ENCODE data around the gene SYCP3.

SYCP3 gene

GRCh38 chr12:101733166-101733565, 6.1 kb downstream of the SYCP3 start:
- Histone ChIP-seq H3K9me2 (replicated peaks; ENCODE audit: control insufficient read depth, low read length) (no peaks in the 10 kb centered on the region), H3K9me3 (ENCODE audit: control insufficient read depth, insufficient read depth, low read length) (no peaks in the 10 kb centered on the region), H3F3A (ENCODE audit: control insufficient read depth, insufficient read depth) (0 out of 2 replicates have a peak, but pooled peaks cover 7% of the 10 kb centered on the region), H3K27ac (ENCODE audit: low read depth, low read length) (no peak overlapping the region), H3K36me3 (ENCODE audit: control insufficient read depth, low read length) (peaks cover 15% of the 10 kb centered on the region), H3K79me2 (ENCODE audit: control insufficient read depth, low read length) (no peaks in the 10 kb centered on the region), H3K27me3 (ENCODE audit: control insufficient read depth, low read length) (no peaks in the 10 kb centered on the region), H4K20me1 (ENCODE audit: control insufficient read depth, insufficient read depth, low read depth, low read length) (no peaks in the 10 kb centered on the region), H3K4me3 (ENCODE audit: low read length) (no peak overlapping the region), H3K4me2 (ENCODE audit: low read length) (no peak overlapping the region), H3K4me1 (ENCODE audit: control insufficient read depth, low read length) (peaks cover 19% of the 10 kb centered on the region)
- TF ChIP-seq EZH2phosphoT487 (IDR thresholded peaks at IDR 0.05; ENCODE audit: borderline replicate concordance, low read length) (no peak), CTCF (IDR thresholded peaks at IDR 0.05; ENCODE audit: low read depth, low read length, poor library complexity, severe bottlenecking) (no peak)

GRCh38 chr12:101732318-101732717, 6.9 kb downstream of the SYCP3 start:
- H3K4me3 ChIP-seq (ENCODE audit: low read length): peak overlapping the region; percentile 4; the same call in 1 of the 2 replicates
- H3K9me2 ChIP-seq (replicated peaks; ENCODE audit: control insufficient read depth, low read length): no peaks in the 10 kb centered on the region
- H3K36me3 ChIP-seq (ENCODE audit: control insufficient read depth, low read length): peaks cover 15% of the 10 kb centered on the region
- 0 out of 2 replicates have a peak, but pooled peaks cover 5% of the 10 kb centered on the region for H3F3A ChIP-seq (ENCODE audit: control insufficient read depth, insufficient read depth)
- TF ChIP-seq EZH2phosphoT487 (IDR thresholded peaks at IDR 0.05; ENCODE audit: borderline replicate concordance, low read length) (no peak), CTCF (IDR thresholded peaks at IDR 0.05; ENCODE audit: low read depth, low read length, poor library complexity, severe bottlenecking) (no peak)
- peak overlapping the region; percentile 34; the same call in 1 of the 2 replicates for H3K4me2 ChIP-seq (ENCODE audit: low read length)
- no peak overlapping the region for H3K27ac ChIP-seq (ENCODE audit: low read depth, low read length)
- H3K79me2 ChIP-seq (ENCODE audit: control insufficient read depth, low read length): no peaks in the 10 kb centered on the region
- peaks cover 19% of the 10 kb centered on the region for H3K4me1 ChIP-seq (ENCODE audit: control insufficient read depth, low read length)
- H3K9me3 ChIP-seq (ENCODE audit: control insufficient read depth, insufficient read depth, low read length): no peaks in the 10 kb centered on the region
- no peaks in the 10 kb centered on the region for H3K27me3 ChIP-seq (ENCODE audit: control insufficient read depth, low read length)
- no peaks in the 10 kb centered on the region for H4K20me1 ChIP-seq (ENCODE audit: control insufficient read depth, insufficient read depth, low read depth, low read length)

GRCh38 chr12:101729842-101730241, 9.4 kb downstream of the SYCP3 start:
- Histone ChIP-seq H3K4me2 (ENCODE audit: low read length) (no peak overlapping the region), H3K27ac (ENCODE audit: low read depth, low read length) (no peak overlapping the region), H3K36me3 (ENCODE audit: control insufficient read depth, low read length) (peaks cover 29% of the 10 kb centered on the region), H3F3A (ENCODE audit: control insufficient read depth, insufficient read depth) (no peaks in the 10 kb centered on the region), H4K20me1 (ENCODE audit: control insufficient read depth, insufficient read depth, low read depth, low read length) (no peaks in the 10 kb centered on the region), H3K4me1 (ENCODE audit: control insufficient read depth, low read length) (peaks cover 23% of the 10 kb centered on the region), H3K9me2 (replicated peaks; ENCODE audit: control insufficient read depth, low read length) (no peaks in the 10 kb centered on the region), H3K79me2 (ENCODE audit: control insufficient read depth, low read length) (no peaks in the 10 kb centered on the region), H3K27me3 (ENCODE audit: control insufficient read depth, low read length) (no peaks in the 10 kb centered on the region), H3K9me3 (ENCODE audit: control insufficient read depth, insufficient read depth, low read length) (no peaks in the 10 kb centered on the region), H3K4me3 (ENCODE audit: low read length) (no peak overlapping the region)
- TF ChIP-seq EZH2phosphoT487 (IDR thresholded peaks at IDR 0.05; ENCODE audit: borderline replicate concordance, low read length): no peak
- no peak for TF ChIP-seq CTCF (IDR thresholded peaks at IDR 0.05; ENCODE audit: low read depth, low read length, poor library complexity, severe bottlenecking)
